ENCODE data around the gene MLLT11. TPM values are rescaled to one million over a fixed set of nuclear protein-coding genes. Genes with fewer than 3 reads are reported as not detected.

Gene MLLT11
- total and polyA plus RNA-seq, 4 donors, result 0.96 to 1.4 (median 1.2) TPM

DNA sequence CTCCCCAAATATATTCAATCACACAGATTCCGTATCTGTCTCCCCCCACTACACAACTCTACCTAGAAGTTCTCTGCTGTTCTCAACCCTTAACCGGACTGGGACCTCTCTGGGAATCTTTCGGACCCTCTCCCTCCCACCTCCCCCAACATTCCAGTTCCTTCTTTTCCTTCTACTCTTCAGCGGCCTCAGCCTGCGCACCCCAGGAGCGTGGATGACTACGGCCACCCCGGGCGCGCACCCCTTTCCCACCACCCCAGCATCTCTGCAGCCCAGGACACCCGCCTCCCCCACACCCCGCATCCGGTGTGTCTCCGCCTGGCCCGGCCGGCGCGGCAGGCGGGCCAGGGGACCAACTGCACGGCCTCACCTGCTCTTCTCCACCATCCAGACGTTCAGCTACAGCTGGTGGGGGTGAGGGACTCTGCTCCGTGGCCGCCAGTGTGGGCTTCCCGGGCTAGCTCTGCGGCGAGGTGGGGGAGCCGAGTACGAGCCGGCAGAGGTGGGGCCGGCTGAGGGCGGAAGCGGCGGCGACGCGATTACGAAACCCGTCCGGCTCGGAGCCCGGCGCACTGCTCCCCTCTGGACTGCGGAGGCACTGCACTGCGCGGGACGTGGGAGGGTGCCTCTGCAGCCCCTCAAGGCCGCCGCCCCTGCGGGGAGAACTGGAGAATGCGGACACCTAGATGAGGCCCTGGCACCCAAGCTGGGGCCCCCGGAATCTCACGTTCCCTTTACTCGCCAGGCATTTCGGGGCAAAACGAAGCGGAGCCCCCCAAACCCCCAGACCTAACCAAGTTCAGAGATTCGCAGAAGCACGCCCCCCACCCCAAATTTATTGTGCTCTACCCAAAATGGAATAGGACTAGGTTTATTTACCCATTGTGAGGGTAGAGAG, 839 bp upstream of the MLLT11 start, which contains the start of gene CDC42SE1:
CDC42SE1 (minus strand) TSS at position 514 of the 898 bp plus-strand sequence. CDS start 3,892 bp downstream, outside the sequence.
- H3K4me3 ChIP-seq, result peak within 1 kb of the TSS; percentile 95
- H3K27ac ChIP-seq (ENCODE audit: low read depth in 1 of 2, low read length in 1 of 2), result peak within 1 kb of the TSS; percentile 95 to 97
- peaks cover 16 to 21% (median 18%) of the 10 kb centered on the region in 4 donors for H3K36me3 ChIP-seq (ENCODE audit: control insufficient read depth in 4 of 4, insufficient read depth in 4 of 4, low read length in 4 of 4)
- ATAC-seq (ENCODE audit: insufficient read depth, low FRiP score) (peak; percentile 93), DNase-seq (peak; percentile 91 to 95 (median 91))
- peaks cover 11 to 35% (median 14%) of the 10 kb centered on the region in 5 donors for H3K4me1 ChIP-seq (ENCODE audit: control insufficient read depth in 5 of 5, insufficient read depth in 5 of 5, low read length in 5 of 5)
- no peaks in the 10 kb centered on the region for H3K27me3 ChIP-seq (ENCODE audit: control insufficient read depth in 3 of 3, insufficient read depth in 3 of 3, low read length in 2 of 3)
- TF ChIP-seq, protein P1, sequence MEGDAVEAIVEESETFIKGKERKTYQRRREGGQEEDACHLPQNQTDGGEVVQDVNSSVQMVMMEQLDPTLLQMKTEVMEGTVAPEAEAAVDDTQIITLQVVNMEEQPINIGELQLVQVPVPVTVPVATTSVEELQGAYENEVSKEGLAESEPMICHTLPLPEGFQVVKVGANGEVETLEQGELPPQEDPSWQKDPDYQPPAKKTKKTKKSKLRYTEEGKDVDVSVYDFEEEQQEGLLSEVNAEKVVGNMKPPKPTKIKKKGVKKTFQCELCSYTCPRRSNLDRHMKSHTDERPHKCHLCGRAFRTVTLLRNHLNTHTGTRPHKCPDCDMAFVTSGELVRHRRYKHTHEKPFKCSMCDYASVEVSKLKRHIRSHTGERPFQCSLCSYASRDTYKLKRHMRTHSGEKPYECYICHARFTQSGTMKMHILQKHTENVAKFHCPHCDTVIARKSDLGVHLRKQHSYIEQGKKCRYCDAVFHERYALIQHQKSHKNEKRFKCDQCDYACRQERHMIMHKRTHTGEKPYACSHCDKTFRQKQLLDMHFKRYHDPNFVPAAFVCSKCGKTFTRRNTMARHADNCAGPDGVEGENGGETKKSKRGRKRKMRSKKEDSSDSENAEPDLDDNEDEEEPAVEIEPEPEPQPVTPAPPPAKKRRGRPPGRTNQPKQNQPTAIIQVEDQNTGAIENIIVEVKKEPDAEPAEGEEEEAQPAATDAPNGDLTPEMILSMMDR (IDR thresholded peaks at IDR 0.05; ENCODE audit: control extremely low read depth, extremely low read depth), result peak; percentile 69
- peak within 1 kb of the TSS; percentile 70 to 92 for H3K9ac ChIP-seq (ENCODE audit: insufficient read depth in 1 of 2, low read length in 2 of 2)
- H3K9me3 ChIP-seq (ENCODE audit: control insufficient read depth in 4 of 4, insufficient read depth in 3 of 4, low read length in 3 of 4), result no peaks in the 10 kb centered on the region
- 0 to 1% methylated on average over 55 to 58 of the region's 58 CpGs for WGBS, 2 donors

DNA sequence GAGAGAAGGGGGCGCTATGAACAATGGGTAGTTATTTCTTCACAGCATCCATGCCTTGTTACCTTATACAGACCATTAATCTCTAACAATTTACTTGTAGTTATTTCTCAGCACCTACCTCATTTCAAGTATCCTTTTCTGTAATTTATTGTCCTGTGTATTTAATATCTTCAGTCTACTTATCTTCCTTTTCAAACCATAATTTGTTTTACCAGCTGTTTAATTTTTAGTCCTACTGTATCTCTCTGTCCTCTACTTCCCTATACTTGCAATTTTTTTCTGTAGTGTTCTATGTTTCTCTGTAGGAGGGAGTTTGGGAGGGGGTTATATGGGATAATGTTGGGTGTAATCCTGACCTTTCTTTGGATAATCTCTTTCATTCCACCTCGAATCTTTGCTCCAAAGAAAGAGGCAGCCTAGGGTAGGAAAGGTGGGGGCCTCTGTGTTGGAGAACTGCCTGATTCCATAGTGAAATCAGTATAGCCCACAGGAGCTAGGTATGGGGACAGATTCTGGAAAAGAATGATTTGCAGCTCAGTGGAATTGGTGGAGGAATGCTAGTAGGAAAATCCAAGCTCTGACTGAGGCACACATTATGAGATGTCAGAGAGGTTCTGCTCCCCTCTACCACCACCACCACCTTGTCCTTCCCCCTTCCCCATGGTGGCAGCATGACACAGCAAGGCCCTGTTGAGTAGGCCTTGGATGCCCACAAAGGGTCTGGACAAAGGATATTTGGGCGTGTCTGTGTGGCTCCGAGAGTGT, 642 bp downstream of the MLLT11 start:
- no peak for ATAC-seq (ENCODE audit: insufficient read depth, low FRiP score)
- Histone ChIP-seq H3K9me3 (ENCODE audit: control insufficient read depth in 4 of 4, insufficient read depth in 3 of 4, low read length in 3 of 4) (no peaks in the 10 kb centered on the region), H3K27me3 (ENCODE audit: control insufficient read depth in 3 of 3, insufficient read depth in 3 of 3, low read length in 2 of 3) (no peaks in the 10 kb centered on the region), H3K4me1 (ENCODE audit: control insufficient read depth in 5 of 5, insufficient read depth in 5 of 5, low read length in 5 of 5) (peaks cover 9 to 35% (median 11%) of the 10 kb centered on the region in 5 donors), H3K9ac (ENCODE audit: insufficient read depth in 1 of 2, low read length in 2 of 2) (peak overlapping the region; percentile 66 to 92), H3K27ac (ENCODE audit: low read depth in 1 of 2, low read length in 1 of 2) (no peak overlapping the region), H3K36me3 (ENCODE audit: control insufficient read depth in 4 of 4, insufficient read depth in 4 of 4, low read length in 4 of 4) (peaks cover 4 to 9% (median 5%) of the 10 kb centered on the region in 4 donors), H3K4me3 (no peak overlapping the region)
- TF ChIP-seq, protein P1 (IDR thresholded peaks at IDR 0.05; ENCODE audit: control extremely low read depth, extremely low read depth), result no peak
- peak; percentile 21 to 53 (median 38) for DNase-seq
- 62 to 72% methylated on average over 4 of the region's 4 CpGs for WGBS, 2 donors

- TF ChIP-seq, protein P1 (IDR thresholded peaks at IDR 0.05; ENCODE audit: control extremely low read depth, extremely low read depth), result no peak
- Histone ChIP-seq H3K9me3 (ENCODE audit: control insufficient read depth in 4 of 4, insufficient read depth in 3 of 4, low read length in 3 of 4) (no peaks in the 10 kb centered on the region), H3K36me3 (ENCODE audit: control insufficient read depth in 4 of 4, insufficient read depth in 4 of 4, low read length in 4 of 4) (peaks cover 0 to 3% (median under 1%) of the 10 kb centered on the region in 4 donors), H3K27ac (ENCODE audit: low read depth in 1 of 2, low read length in 1 of 2) (no peak overlapping the region), H3K9ac (ENCODE audit: insufficient read depth in 1 of 2, low read length in 2 of 2) (peak overlapping the region in 1 of 2 donors; percentile 34), H3K27me3 (ENCODE audit: control insufficient read depth in 3 of 3, insufficient read depth in 3 of 3, low read length in 2 of 3) (no peaks in the 10 kb centered on the region), H3K4me1 (ENCODE audit: control insufficient read depth in 5 of 5, insufficient read depth in 5 of 5, low read length in 5 of 5) (peaks cover 3 to 31% (median 8%) of the 10 kb centered on the region in 5 donors), H3K4me3 (no peak overlapping the region)
- 79 to 91% methylated on average over 2 of the region's 2 CpGs for WGBS, 2 donors
- DNase-seq (peak in 1 of 3 donors; percentile 49), ATAC-seq (ENCODE audit: insufficient read depth, low FRiP score) (no peak)
These were observed 1.5 kb downstream of the MLLT11 start for GRCh38 chr1:151061704-151062103.

All from lung (tissue), 12 donors.